Esophagus muscularis mucosa (tissue), 4 donors: Measurements from ENCODE around the gene DNAJB13. TPM values are rescaled to one million over a fixed set of nuclear protein-coding genes. Genes with fewer than 3 reads are reported as not detected.
"Not testable (repeated sequence)": the region's sequence is repeated elsewhere in the genome, so short reads cannot be mapped to it uniquely, and the experiment has no call there.

Source experiments
- DNase-seq: peaks from one replicate; pipeline ENCODE4 v3.0.0-alpha.2; 2017; ENCODE audit errors: extremely low spot score
- H3K27ac ChIP-seq, 4 donors: fragments of 200-600 bp; sonication (generic); replicated peaks in 1 of 4; 1 replicate in 3 of 4; 2 replicates in 1 of 4; pipeline ENCODE4 v1.5.1; 2016 to 2019; ENCODE audit warnings: mild to moderate bottlenecking in 1 of 4
- H3K27me3 ChIP-seq, 4 donors: fragments of 200-600 bp; sonication (generic); one replicate each; pipeline versions ENCODE4 v1.5.1 to v1.6.0; 2016 to 2019
- H3K36me3 ChIP-seq, 4 donors: fragments of 200-600 bp; sonication (generic); one replicate each; pipeline ENCODE4 v1.5.1; 2016 to 2019
- H3K4me1 ChIP-seq, 4 donors: fragments of 200-600 bp; sonication (generic); one replicate each; pipeline ENCODE4 v1.5.1; 2016 to 2019
- H3K4me3 ChIP-seq, 4 donors: fragments of 200-600 bp; sonication (generic); 1 replicate in 2 of 4; 2 replicates in 2 of 4; pipeline ENCODE4 v1.5.1; 2016 to 2019; ENCODE audit warnings: mild to moderate bottlenecking in 4 of 4, moderate library complexity in 1 of 4
- H3K9me3 ChIP-seq, 4 donors: fragments of 200-600 bp; sonication (generic); 1 replicate in 3 of 4; 2 replicates in 1 of 4; pipeline ENCODE4 v1.5.1; 2016 to 2019
- CTCF ChIP-seq, 3 experiments: fragments of 200-600 bp in 2 of 3; fragments of 450-650 bp in 1 of 3; sonication (generic) in 2 of 3; IDR thresholded peaks; one replicate each; pipeline ENCODE4 v1.5.1; 2017 to 2019; ENCODE audit warnings: antibody characterized with exemption in 3 of 3, mild to moderate bottlenecking in 2 of 3, moderate library complexity in 1 of 3
- EP300 ChIP-seq: sonication (generic); formaldehyde crosslinking; IDR thresholded peaks from one replicate; pipeline ENCODE4 v1.6.1; 2017; ENCODE audit warnings: antibody characterized with exemption
- POLR2A ChIP-seq: fragments of 450-650 bp; IDR thresholded peaks from one replicate; pipeline ENCODE4 v1.6.1; 2017; ENCODE audit warnings: antibody characterized with exemption, moderate library complexity, mild to moderate bottlenecking, low read depth
- POLR2AphosphoS5 ChIP-seq, 2 donors: sonication (generic); formaldehyde crosslinking; IDR thresholded peaks; one replicate each; pipeline ENCODE4 v1.6.1; 2017; ENCODE audit warnings: antibody characterized with exemption in 2 of 2
- WGBS: methylation state at CpG from one replicate; pipeline ENCODE4 v1.1.5; 2018; 5-methylcytosine and 5-hydroxymethylcytosine counted together
- intact Hi-C: fragments of 100-400 bp; cut with DNase I; formaldehyde crosslinking; loops from one replicate; pipeline ENCODE4 v1.15.1; 2023
- total RNA-seq, 4 donors: library from RNA; depleted of rRNA; stranded (reverse); fragments of >200 nt; gene quantifications; one replicate each; pipeline versions ENCODE4 v1.1.0 to v1.2.1, GENCODE V29; 2016

The DNAJB13 gene
- total RNA-seq, 4 donors from 2014 or later: not detected

DNA sequence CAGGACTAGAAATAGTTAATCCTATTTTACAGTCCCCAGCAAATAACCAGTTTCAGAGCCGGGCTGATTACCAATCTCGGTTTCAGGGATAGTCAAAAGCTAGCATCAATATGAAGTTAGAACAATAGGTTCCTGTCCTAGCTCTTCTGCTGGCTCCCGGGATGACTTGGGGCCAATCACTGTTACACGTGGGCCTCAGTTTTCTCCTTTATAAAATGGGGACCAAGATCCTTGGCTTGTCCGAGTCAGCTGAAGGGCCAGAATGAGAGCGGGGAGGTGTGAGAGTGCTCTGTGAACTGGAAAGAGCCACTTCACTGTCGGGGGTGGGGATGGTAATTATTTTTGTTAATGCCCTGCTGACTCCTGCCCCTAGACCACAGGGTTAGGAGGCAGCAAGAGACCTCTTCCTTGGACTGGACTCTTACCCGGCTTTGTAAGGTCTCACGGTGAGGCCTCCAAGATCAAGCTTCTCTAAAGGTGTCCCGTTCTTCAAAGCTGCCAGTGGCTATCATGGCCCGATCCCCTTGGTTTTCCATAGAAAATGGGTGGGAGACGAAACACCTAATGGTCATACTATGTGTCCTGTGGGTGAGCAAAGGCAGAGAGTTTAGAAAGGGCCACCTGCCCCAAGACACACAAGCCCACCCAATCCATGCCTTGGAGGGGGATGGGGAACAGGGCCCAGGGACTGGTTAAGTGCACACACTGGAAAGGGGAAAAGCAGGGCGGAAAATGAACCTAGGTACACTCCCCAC is 30.4 kb downstream of the DNAJB13 start:
- WGBS: 82% methylated on average over 13 of the region's 13 CpGs
- H3K27ac ChIP-seq: peak overlapping the region; percentile 76 to 93 (median 89)
- no peak for TF ChIP-seq EP300
- TF ChIP-seq POLR2AphosphoS5 (IDR thresholded peaks at IDR 0.05): no peak
- intact Hi-C loops: no loop called here
- no peaks in the 10 kb centered on the region for H3K9me3 ChIP-seq
- H3K4me3 ChIP-seq: peak overlapping the region; percentile 53 to 70 (median 67)
- H3K27me3 ChIP-seq: no peaks in the 10 kb centered on the region
- no peak for DNase-seq
- H3K36me3 ChIP-seq: peaks cover 0 to 26% (median 22%) of the 10 kb centered on the region in 4 donors
- H3K4me1 ChIP-seq: peaks cover 13 to 25% (median 22%) of the 10 kb centered on the region in 4 donors

GRCh38 chr11:73982595-73982989 is 31.8 kb downstream of the DNAJB13 start, which contains the start of gene UCP2:
UCP2 (minus strand) TSS chr11:73982843; CDS start chr11:73978378, 4,465 bp downstream.
- peak; percentile 95 for DNase-seq
- peaks cover 13 to 25% (median 22%) of the 10 kb centered on the region in 4 donors for H3K4me1 ChIP-seq
- under 1% methylated on average over 22 of the region's 43 CpGs for WGBS
- H3K27ac ChIP-seq: peak within 1 kb of the TSS; percentile 76 to 93 (median 89)
- H3K4me3 ChIP-seq: peak within 1 kb of the TSS; percentile 53 to 70 (median 67)
- no peaks in the 10 kb centered on the region for H3K27me3 ChIP-seq
- intact Hi-C loops: no loop called here
- TF ChIP-seq EP300: no peak
- TF ChIP-seq POLR2AphosphoS5 (IDR thresholded peaks at IDR 0.05): peak in 1 of 2 donors; percentile 71
- H3K9me3 ChIP-seq: no peaks in the 10 kb centered on the region
- H3K36me3 ChIP-seq: peaks cover 0 to 12% (median 9%) of the 10 kb centered on the region in 4 donors

DNA sequence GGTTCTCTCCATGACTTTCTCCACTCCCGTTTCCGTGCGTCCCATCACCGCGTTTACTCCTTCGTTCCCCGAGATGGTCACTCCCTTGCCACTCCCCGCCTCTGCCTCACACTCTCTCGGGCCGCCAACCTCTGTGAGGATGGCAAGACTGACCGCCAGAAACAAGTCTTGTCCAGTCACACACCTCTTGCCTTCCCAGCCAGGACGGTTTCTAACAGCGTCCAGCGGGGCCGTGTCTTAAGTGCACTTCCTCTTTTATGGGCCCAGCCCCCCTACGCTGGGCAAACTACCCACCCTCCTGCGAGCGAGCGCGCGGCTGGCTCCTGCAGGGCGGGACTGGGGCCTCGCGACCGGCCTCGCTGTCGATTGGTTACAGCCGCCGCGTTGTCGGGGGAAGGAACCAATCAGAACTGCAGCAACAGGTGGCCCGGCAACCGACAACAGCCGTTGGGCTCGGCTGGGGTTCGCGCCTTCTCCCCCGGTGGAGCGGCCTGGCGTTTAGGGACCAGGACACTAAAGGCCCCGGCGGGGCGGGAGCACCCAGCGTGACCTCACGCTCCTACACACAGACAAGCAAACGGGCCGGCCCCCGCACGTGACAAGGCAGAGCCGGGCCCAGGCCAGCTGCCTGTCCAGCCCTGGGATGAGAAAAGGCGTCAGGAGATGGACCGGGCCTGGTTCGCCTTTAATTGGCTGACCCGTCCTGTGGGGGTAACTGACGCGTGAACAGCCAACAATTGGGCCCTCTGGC is 32.3 kb downstream of the DNAJB13 start:
- peaks cover 0 to 6% (median 4%) of the 10 kb centered on the region in 4 donors for H3K36me3 ChIP-seq
- peak overlapping the region; percentile 76 to 93 (median 89) for H3K27ac ChIP-seq
- no peaks in the 10 kb centered on the region for H3K9me3 ChIP-seq
- peaks cover 13 to 25% (median 22%) of the 10 kb centered on the region in 4 donors for H3K4me1 ChIP-seq
- under 1% methylated on average over 45 of the region's 56 CpGs for WGBS
- DNase-seq: peak; percentile 98
- H3K27me3 ChIP-seq: no peaks in the 10 kb centered on the region
- peak overlapping the region; percentile 53 to 70 (median 67) for H3K4me3 ChIP-seq
- TF ChIP-seq POLR2AphosphoS5 (IDR thresholded peaks at IDR 0.05) (peak; percentile 77 to 90), EP300 (no peak), POLR2A (peak; percentile 42)
- intact Hi-C loops: no loop called here

- Histone ChIP-seq H3K4me1 (peaks cover 13 to 25% (median 22%) of the 10 kb centered on the region in 4 donors), H3K36me3 (no peaks in the 10 kb centered on the region), H3K9me3 (no peaks in the 10 kb centered on the region), H3K27me3 (no peaks in the 10 kb centered on the region), H3K27ac (peak overlapping the region; percentile 76 to 93 (median 89)), H3K4me3 (peak overlapping the region; percentile 53 to 70 (median 67))
- TF ChIP-seq POLR2AphosphoS5 (IDR thresholded peaks at IDR 0.05): no peak
- no peak for TF ChIP-seq EP300
- no peak for TF ChIP-seq POLR2A
- TF ChIP-seq CTCF (IDR thresholded peaks at IDR 0.05): no peak
- DNase-seq: no peak
- intact Hi-C loops: no loop called here
- WGBS: 62% methylated on average over 18 of the region's 18 CpGs
Measured at GRCh38 chr11:73983741-73984538, 33.1 kb downstream of the DNAJB13 start.

DNA sequence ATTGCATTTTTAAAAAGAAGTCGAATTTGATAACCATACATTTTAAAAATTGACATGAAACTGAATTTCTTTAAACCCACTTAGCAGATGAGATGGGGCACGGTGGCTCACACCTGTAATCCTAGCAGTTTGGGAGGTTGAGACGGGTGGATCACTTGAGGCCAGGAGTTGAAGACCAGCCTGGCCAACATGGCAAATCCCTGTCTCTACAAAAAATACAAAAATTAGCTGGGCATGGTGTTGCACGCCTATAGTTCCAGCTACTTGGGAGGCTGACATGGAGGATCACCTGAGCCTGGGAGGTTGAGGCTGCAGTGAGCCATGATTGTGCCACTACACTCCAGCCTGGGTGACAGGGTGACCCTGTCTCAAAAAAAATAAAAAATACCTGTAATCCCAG is 34.8 kb downstream of the DNAJB13 start:
- H3K4me3 ChIP-seq, H3K9me3 ChIP-seq, H3K27ac ChIP-seq, H3K27me3 ChIP-seq, H3K36me3 ChIP-seq, intact Hi-C loops, DNase-seq: not testable (repeated sequence)
- H3K4me1 ChIP-seq: peaks cover 13 to 22% (median 20%) of the 10 kb centered on the region in 4 donors
- 95% methylated on average over 4 of the region's 4 CpGs for WGBS

DNA sequence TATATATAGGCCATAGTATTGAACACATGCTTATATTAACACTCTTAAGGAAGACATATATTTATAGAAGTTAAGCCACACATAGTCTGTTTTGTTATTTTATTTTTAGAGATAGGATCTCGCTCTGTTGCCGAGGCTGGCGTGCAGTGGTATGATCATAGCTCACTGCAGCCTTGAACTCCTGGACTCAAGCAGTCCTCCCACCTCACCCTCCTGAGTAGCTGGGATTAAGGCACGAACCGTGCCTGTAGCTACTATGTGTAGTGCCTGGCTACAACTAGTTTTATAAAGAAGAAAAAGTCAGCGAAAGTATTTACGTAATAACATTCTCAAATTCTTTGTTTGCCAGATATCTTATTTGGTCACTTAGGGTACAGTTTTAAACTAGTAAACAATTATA is 37.4 kb downstream of the DNAJB13 start:
- no peaks in the 10 kb centered on the region for H3K36me3 ChIP-seq
- no peak for DNase-seq
- intact Hi-C loops: no loop called here
- no peak overlapping the region for H3K27ac ChIP-seq
- no peak for TF ChIP-seq POLR2AphosphoS5 (IDR thresholded peaks at IDR 0.05)
- TF ChIP-seq EP300: no peak
- no peak for TF ChIP-seq CTCF (IDR thresholded peaks at IDR 0.05)
- TF ChIP-seq POLR2A: no peak
- no peaks in the 10 kb centered on the region for H3K27me3 ChIP-seq
- 91% methylated on average over 7 of the region's 7 CpGs for WGBS
- no peak overlapping the region for H3K4me3 ChIP-seq
- H3K4me1 ChIP-seq: peaks cover 7 to 11% (median 9%) of the 10 kb centered on the region in 4 donors
- no peaks in the 10 kb centered on the region for H3K9me3 ChIP-seq
